Measurements from ENCODE around the gene FAM110D. TPM values are rescaled to one million over a fixed set of nuclear protein-coding genes. Genes with fewer than 3 reads are reported as not detected.

Gene FAM110D
- not detected in 2 replicates for total RNA-seq

DNA sequence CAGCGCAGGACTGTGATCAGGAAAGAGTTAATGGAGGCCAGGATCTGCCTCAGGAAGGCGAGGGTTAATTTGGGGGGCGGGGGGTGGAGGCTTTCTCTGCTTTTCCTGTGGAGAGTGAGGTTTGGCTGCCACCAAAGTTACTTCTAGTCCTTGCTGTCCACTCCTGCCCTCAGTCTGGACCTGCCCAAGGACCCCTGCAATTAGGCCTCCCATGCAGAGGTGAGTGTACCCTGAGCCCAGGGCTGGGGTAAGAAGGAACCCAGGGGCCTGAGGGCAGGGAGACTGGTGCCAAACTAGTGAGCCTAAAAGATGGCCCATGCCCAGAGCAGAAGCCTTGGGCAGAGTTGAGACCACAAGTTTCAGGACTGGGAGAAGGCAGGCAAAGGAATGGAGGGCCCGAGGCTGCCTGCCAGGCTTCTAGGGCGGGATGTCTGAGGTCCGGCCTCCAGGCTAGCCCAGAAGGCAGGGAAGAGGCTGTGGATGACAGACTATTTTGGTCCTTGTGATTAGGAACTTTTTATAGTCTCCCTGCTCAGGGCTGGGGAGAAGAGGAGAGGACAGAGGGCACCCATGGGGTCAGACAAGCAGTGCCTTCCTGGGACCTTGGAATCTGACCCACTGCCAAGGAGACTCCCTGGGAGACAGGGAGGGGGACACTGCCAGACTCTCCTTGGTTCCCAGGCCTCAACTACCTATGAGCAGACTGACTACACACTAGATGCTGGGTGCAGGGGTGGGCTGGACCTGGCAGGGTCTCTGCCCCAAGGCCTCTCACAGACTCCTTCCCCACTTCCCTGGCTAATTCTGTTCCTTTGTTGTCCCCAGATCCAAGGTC is at the start of gene FAM110D:
FAM110D (plus strand) TSS at position 172 of the 835 bp plus-strand sequence. CDS start 2,213 bp downstream, outside the sequence.

DNA sequence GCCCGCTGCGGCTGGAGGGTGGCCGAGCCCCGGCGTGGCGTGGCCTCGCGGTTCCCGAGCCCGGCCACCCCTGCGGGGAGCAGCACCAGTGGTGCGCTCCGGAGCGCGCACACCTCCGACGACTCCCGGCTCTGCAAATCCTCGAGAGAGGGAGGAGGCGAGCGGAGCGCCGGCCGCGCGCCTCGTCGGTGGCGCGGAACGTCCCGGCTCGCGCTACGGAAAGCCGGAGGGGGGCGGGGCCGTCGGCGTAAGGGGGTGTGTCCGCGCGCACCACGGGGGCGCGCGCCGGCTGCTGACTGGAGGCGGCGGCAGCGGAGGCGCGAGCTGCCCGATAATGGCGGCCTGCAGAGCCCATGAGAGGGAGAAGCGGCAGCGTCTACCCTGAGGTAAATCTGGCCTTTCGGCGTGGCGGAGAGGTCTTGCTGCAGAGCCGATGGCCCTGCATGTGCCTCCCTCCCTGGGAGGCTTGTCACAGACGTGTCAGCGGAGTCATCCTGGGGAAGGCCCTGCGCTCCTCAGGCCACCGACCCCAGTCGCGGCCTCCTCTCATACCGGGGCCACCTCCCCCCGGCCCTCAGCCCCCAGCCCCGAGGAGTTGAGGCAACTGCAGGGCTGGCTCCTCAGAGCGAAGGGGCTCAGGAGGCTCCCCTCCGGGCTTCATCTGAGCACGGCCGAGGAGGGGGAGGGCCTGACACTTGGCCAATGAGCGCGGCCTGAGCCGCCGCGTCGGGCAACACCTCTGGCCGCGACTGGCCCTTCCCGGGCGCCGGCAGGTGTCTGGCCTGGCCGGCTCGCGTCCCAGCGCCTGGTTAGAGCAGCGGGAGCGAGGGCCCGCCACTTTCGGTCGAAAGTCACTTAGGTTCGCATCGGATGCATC is 47.1 kb upstream of the FAM110D start, which contains the start of gene PDIK1L:
PDIK1L (plus strand) TSS at position 295 of the 877 bp plus-strand sequence. CDS start 2,485 bp downstream, outside the sequence.

DNA sequence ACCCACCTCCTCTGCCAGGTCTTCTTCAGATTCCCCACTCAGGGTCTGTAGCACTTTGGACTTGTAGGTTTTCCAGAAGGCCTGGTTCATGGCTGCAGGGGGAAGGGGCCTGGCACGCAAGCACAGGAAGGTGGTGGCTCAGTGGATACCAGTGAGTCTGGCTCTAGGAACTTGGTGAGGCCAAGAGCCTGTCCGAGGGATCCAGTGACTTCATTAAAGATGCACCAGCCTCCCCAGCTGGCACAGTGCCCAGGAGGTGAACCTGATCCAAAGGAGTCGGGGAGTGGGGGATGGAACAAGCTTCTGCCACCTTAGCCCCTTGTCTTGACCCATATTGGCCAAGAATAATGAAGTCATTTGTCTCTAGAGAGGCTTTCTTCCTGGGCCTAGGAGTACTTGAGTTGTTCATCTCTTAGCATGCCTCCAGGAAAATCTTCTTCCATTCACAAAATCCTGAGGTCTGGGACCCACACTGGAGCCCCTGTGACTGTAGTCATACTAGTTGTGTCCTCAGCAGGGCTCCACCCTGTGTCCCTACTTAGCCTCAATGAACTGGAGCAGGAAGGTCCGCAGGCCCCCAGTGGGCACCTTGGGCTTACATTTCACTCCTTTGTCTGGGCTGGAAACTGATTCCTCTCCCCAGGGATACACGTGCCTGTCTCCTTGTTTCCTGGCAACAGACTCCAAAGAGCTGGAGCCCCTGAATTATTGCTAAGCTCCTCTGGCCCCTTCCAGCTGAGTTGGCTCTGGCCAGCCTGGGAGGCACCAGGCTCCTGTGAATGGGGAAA is 9.7 kb downstream of the FAM110D start, which contains the start of gene C1orf232:
C1orf232 (minus strand) TSS at position 554 of the 788 bp plus-strand sequence; CDS start at position 90, 464 bp downstream.

DNA sequence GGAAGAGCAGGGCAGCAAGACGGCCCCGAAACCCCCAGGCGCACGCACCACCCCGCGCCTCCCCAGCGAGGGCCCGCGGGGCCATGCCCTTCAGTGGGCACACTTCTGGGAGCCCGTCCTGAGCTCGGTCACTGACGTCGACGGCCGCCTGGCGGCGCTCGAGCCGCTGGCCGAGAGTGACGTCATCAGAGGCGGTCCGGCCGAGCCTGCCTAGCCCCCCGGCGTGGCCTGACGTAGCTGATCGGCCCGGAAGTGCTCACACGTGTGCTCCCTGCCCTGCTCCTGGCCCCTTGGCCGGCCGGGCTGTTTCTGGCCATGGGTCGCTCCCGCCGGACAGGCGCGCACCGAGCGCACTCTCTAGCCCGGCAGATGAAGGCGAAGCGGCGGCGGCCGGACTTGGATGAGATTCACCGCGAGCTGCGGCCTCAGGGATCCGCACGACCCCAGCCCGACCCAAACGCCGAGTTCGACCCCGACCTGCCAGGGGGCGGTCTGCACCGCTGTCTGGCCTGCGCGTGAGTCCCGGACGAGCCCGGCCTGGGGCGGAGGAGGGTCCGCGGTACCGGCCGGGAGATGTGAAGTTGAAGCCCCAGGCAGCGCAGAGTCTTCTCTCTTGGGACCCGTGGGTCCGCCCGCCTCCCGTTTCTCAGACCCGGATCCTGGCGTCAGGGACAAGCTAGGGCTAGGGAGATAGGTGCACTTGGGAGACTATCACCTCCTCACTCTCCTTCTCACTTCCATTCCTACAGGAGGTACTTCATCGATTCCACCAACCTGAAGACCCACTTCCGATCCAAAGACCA is 11.0 kb downstream of the FAM110D start, which contains the start of gene ZNF593:
ZNF593 (plus strand) TSS at position 240 of the 803 bp plus-strand sequence; CDS start at position 316, 76 bp downstream.

DNA sequence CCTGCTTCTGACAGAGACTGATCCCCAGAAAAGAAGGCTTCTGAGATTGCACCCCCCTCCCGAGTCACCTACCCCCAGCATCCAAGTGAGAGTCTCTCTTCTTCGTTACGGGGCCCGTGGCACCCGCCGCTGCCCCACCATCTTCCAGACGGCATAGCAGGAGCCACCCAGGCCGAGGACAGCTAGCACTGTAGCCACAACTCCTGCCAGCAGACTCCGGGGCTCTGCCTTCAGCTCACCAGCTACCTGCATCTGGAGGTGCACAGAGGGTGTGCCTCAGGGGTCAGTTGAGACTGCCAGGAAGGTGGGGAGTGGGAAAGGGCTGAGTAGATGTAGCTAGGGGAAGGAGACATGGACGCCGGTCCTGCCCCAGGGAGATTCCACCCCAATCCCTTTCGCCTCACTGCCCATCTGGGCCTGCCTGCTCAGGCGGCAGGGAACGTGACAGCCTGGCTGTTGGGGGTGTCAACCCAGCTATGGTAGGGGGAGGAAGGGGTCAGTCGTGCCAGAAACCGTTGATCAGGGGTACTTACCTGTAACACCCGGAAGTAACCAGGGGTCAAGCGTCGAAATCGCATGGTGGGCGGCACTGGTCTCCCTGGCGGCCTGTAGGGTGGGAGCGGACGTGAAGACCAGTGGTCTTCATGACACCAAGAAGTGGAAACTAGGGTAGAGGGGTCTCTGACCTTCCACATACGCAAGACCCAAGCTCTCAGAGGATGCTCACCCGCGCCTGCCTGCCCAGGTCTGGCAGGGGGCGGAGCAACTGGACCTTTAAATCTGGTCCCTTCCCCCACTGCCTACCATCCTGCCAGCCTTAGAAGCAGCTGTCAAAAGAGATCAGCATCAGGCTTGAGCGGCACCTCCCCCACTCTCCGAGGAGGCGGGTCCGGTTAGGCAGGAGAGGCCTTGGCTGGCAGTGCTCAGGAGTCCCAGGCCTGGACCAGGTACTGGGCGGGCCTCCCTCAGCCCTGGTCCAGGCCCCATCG is 12.5 kb downstream of the FAM110D start, which contains the start of gene ZNF593OS:
ZNF593OS (minus strand) TSS at position 749 of the 989 bp plus-strand sequence; CDS start at position 578, 171 bp downstream.

DNA sequence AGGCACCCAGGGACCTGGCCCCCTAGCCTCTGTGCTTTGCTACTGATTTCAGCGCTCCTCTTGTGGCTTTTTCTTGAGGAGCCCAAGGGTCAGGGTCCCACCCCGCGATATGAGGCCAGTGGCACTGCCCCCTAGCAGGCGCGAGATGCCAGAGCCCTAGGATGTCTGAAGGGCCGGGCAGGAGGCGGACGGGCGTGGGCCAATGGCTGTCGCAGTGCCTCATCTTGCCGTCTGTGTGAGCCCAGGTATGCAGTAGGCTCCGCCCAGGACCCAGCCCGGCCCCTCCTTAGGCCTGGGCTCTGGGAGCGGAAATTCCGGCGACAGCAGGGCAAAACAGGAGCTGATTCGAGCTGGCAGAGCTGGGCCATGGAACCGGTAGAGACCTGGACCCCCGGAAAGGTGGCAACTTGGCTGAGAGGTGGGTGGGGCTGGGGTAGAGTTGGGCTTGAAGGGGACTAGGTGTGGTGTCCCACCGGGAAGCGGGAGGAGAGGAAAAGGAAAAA is 18.4 kb downstream of the FAM110D start, which contains the start of gene CNKSR1:
CNKSR1 (plus strand) TSS at position 310 of the 503 bp plus-strand sequence; CDS start at position 367, 57 bp downstream.

DNA sequence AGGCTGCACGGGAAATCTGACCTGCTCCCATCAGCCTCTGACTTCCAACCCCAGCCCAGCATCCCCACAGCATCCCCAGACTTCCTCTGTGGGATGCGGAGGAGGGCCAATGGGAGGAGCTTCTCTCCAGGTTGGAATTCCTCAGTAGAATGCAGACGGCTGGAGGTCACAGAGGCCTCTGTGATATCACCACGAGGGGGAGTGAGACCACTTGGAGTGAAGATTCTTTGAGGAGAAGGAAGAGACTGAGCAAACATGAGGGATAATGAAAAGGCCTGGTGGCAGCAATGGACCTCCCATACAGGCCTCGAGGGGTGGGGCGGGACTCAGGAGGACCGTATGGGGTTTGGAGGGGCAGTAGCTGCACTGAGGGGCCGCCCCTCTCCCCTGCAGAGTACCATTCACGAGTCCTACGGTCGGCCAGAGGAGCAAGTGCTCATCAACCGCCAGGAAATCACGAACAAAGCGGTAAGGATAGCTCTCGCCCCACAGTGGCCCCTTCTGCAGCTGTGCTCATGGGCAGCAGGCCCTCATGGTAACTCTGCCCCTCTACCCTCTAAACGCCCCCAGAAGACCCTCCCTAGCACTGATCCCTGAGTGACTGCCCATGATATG is 31.6 kb downstream of the FAM110D start, which contains the start of gene CATSPER4:
CATSPER4 (plus strand) TSS at position 230 of the 615 bp plus-strand sequence; CDS start at position 256, 26 bp downstream.

Other genes starting within 250 kb of the FAM110D start
- 8.5 and 9.4 TPM in 2 replicates for gene PAFAH2, start 161.0 kb upstream of the FAM110D start, total RNA-seq
- 4.7 and 6.7 TPM in 2 replicates for gene EXTL1, start 137.3 kb upstream of the FAM110D start, total RNA-seq
- 2.2 and 16.9 TPM in 2 replicates for gene SLC30A2, start 113.0 kb upstream of the FAM110D start, total RNA-seq
- gene TRIM63, start 91.4 kb upstream of the FAM110D start, total RNA-seq, result 0.11 and 13.0 TPM in 2 replicates
- 3.6 and 3.9 TPM in 2 replicates for gene PDIK1L, start 47.3 kb upstream of the FAM110D start, total RNA-seq
- not detected in 2 replicates for gene C1orf232, start 9.9 kb downstream of the FAM110D start, total RNA-seq
- 26.9 and 40.8 TPM in 2 replicates for gene ZNF593, start 10.8 kb downstream of the FAM110D start, total RNA-seq
- under 0.01 TPM in 1 of 2 replicates, not detected in the other for gene ZNF593OS, start 12.8 kb downstream of the FAM110D start, total RNA-seq
- gene CNKSR1, start 18.4 kb downstream of the FAM110D start, total RNA-seq, result 39.3 and 46.1 TPM in 2 replicates
- under 0.01 TPM in 1 of 2 replicates, not detected in the other for gene CATSPER4, start 31.5 kb downstream of the FAM110D start, total RNA-seq
- 9.1 and 15.3 TPM in 2 replicates for gene CEP85, start 75.1 kb downstream of the FAM110D start, total RNA-seq
- gene SH3BGRL3, start 121.0 kb downstream of the FAM110D start, total RNA-seq, result 19.6 and 37.8 TPM in 2 replicates
- 7.5 and 9.8 TPM in 2 replicates for gene UBXN11, start 147.6 kb downstream of the FAM110D start, total RNA-seq
- gene CD52, start 158.9 kb downstream of the FAM110D start, total RNA-seq, result not detected in 2 replicates
- 14.5 and 27.8 TPM in 2 replicates for gene CRYBG2, start 195.1 kb downstream of the FAM110D start, total RNA-seq
- not detected in 2 replicates for gene ZNF683, start 213.7 kb downstream of the FAM110D start, total RNA-seq